WTC11 (cell line): ENCODE measurements around the gene CAPRIN2.

ENCODE experiments used
- JUN ChIP-seq: sonication (generic); formaldehyde crosslinking; IDR thresholded peaks from 2 replicates; pipeline ENCODE4 v1.8.0; 2023; ENCODE audit warnings: mild to moderate bottlenecking, missing genetic modification reagents
- TF ChIP-seq, protein P1 (sequence below): fragments of 200-600 bp; IDR thresholded peaks from 2 replicates; pipeline ENCODE4 v1.8.0; 2022; ENCODE audit warnings: antibody characterized with exemption
- TF ChIP-seq, protein P2 (sequence below): sonication (generic); formaldehyde crosslinking; IDR thresholded peaks from 2 replicates; pipeline ENCODE4 v1.8.1; 2023; ENCODE audit warnings: mild to moderate bottlenecking, moderate library complexity, missing genetic modification reagents

DNA sequence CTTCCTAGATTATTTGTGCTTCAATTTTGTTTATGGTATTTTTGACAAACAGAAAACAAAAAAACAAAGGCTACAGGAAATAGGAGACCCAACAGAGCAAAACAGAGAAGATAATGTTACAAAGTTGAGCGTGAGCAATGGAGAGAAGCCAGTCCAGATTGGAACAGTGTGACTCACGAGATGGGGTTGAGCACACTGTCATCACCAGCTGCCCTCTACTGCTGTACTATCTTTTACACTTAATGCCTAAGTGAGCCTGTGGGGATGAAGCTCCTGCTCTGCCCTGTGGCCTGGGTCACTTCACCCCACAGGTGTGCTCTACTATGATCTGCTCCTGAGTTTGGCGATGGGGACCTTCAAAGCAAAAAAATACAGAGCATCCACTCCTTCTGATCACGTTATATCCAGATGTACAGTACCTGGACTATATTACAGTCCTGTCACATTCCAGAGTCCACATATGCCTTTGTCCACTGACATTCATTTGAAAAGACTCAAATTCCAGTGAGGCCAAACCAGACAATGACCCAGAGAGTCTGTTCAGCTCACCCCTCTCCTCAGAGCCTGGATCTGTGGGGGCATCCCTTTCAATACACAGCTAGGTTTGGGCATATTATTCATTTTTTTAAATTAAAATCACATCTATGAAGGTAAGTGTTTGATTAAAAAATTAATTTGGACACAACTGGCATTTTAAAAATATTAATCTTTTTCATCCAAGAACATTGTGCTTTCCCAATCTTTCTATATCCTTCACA lies 63.5 kb downstream of the CAPRIN2 start:
- TF ChIP-seq, protein P1, sequence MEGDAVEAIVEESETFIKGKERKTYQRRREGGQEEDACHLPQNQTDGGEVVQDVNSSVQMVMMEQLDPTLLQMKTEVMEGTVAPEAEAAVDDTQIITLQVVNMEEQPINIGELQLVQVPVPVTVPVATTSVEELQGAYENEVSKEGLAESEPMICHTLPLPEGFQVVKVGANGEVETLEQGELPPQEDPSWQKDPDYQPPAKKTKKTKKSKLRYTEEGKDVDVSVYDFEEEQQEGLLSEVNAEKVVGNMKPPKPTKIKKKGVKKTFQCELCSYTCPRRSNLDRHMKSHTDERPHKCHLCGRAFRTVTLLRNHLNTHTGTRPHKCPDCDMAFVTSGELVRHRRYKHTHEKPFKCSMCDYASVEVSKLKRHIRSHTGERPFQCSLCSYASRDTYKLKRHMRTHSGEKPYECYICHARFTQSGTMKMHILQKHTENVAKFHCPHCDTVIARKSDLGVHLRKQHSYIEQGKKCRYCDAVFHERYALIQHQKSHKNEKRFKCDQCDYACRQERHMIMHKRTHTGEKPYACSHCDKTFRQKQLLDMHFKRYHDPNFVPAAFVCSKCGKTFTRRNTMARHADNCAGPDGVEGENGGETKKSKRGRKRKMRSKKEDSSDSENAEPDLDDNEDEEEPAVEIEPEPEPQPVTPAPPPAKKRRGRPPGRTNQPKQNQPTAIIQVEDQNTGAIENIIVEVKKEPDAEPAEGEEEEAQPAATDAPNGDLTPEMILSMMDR = no peak
- TF ChIP-seq, protein P2, sequence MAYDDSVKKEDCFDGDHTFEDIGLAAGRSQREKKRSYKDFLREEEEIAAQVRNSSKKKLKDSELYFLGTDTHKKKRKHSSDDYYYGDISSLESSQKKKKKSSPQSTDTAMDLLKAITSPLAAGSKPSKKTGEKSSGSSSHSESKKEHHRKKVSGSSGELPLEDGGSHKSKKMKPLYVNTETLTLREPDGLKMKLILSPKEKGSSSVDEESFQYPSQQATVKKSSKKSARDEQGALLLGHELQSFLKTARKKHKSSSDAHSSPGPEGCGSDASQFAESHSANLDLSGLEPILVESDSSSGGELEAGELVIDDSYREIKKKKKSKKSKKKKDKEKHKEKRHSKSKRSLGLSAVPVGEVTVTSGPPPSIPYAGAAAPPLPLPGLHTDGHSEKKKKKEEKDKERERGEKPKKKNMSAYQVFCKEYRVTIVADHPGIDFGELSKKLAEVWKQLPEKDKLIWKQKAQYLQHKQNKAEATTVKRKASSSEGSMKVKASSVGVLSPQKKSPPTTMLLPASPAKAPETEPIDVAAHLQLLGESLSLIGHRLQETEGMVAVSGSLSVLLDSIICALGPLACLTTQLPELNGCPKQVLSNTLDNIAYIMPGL (CRISPR knock-in tag) = no peak
- no peak for TF ChIP-seq JUN
